SK-N-DZ (cell line): ENCODE measurements around the gene DHX40. TPM values are rescaled to one million over a fixed set of nuclear protein-coding genes. Genes with fewer than 3 reads are reported as not detected.
"Not testable (repeated sequence)": the region's sequence is repeated elsewhere in the genome, so short reads cannot be mapped to it uniquely, and the experiment has no call there.

ENCODE experiments used
- DNase-seq: peaks from one replicate; pipeline ENCODE4 v3.0.0-alpha.2; 2015; ENCODE audit warnings: low spot score
- polyA plus RNA-seq, 2 experiments: library from polyadenylated mRNA; depleted of rRNA; stranded (reverse); fragments of >200 nt; gene quantifications; 2 replicates each; pipeline ENCODE4 v1.2.3, GENCODE V29; 2014

Gene DHX40
- 117 and 131 TPM in 2 replicates for polyA plus RNA-seq (2014; cell fraction: cytosol; rRNA removed)
- polyA plus RNA-seq (2014; cell fraction: nucleus; rRNA removed): 62.9 and 76.6 TPM in 2 replicates

DNA sequence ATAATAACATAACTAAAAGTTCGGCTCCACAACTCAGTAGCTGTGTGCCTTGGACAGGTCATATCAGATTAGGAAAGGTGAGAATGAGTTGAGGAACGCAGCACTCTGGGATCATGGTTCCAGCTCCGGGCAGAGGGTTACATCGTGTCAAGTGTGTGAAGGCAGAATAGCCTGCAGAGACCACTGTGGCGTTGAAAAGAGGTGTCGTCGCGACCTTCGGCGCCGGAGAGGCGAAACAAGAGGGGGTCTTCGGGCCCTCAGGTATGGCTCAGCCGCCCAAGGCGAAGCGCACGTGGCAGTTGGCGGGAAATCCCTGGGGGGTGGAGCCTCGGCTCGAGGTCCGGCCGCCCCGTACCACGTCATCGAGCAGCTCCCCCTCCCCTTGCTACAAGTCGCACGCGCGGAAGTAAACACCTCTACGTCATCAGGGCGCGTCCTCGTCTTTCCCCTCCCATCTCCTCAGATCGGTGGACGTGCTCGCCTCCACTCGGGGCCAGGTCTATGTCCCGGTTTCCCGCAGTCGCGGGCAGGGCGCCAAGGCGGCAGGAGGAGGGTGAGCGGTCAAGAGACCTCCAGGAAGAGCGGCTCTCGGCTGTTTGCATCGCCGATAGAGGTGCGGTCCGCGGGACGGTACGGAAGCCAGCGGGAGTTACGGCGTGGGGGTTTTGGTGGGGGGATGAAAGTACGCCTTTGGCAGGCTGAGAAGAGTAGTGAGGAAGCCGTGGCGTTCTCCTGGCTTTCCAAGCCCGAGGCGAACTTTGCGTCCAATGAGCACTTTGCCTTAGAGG, at the start of gene DHX40:
Gene DHX40 (plus strand): TSS at position 440 of the 788 bp plus-strand sequence. CDS start 62 bp downstream, at position 502.
- DNase-seq: peak; percentile 96

DNA sequence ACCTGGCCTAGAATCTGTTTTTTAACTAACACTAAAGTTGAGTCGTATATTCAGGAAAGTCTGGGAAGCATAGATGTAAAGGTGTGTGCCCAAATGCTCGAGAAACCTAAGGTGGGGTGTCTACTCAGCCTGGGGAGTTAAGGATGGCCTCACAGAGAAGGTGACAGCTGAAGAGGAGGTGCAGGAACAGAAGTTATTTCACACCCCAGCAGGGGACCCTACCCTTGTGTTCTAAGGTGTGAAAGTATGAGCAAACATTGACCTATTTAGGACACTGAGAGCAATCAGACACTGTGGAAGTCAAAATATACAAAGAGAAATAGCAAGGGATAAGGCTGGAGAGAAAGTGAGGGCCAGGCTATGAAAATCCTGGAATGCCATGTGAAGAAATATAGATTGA, 49.0 kb upstream of the DHX40 start:
- DNase-seq: no peak

GRCh38 chr17:59519132-59519531, 46.3 kb upstream of the DHX40 start:
- DNase-seq: no peak

DNA sequence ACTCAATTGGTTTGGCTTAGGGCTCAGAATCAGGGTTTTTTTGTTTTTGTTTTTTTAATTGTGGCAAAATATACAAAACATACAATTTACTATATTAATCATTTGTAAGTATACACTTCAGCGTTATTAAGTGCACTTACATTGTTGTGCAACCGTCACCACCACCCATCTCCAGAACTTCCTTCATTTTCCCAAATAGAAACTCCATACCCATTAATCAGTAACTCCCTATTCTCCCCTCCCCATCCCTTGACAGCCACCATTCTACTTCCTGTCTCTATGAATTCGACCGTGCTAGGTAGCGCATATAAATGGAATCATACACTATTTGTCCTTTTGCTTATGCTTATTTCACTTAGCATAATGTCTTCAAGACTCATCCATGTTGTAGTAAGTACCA, 45.2 kb upstream of the DHX40 start:
- DNase-seq: no peak

- peak; percentile 82 for DNase-seq
Measured at GRCh38 chr17:59521465-59522126, 43.8 kb upstream of the DHX40 start.

GRCh38 chr17:59524930-59525329, 40.5 kb upstream of the DHX40 start:
- not testable (repeated sequence) for DNase-seq

DNA sequence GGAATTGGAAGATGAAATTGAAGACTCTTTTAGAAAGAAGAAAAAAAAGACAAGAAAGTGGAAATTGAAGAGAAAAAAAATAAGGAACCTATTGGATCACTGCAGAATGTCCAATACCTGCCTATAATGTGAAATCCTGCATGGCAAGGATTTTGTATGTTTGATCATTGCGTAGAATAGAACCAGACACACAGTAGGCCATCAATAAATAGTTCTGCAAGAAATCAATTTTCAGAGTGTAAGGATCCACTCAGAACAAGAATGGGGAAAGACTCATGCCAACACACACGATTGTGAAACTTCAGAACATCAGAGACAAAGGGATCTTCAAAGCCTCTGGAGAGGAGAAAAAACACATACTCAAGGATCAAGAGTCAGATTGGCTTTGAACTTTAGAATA, 39.7 kb upstream of the DHX40 start:
- DNase-seq: no peak

DNA sequence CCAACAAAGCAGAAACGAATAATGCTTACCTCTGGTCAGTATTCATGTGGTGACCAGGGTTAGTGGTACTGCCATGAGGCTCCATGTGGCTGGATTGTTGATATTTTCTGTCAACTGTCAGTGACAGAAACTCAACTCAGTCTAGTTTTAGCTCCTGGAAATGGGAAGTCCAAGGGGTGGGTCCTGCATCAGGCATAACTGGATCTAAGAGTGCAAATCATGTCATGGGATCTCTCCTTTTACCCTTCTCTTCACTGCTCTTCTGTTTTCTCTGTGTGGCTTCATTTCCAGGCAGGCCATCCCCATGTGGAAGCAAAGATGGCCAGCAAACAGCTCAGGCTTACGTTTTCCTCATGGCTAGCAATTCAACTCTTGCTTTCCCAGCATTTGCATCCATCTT, 39.0 kb upstream of the DHX40 start:
- DNase-seq: no peak

DNA sequence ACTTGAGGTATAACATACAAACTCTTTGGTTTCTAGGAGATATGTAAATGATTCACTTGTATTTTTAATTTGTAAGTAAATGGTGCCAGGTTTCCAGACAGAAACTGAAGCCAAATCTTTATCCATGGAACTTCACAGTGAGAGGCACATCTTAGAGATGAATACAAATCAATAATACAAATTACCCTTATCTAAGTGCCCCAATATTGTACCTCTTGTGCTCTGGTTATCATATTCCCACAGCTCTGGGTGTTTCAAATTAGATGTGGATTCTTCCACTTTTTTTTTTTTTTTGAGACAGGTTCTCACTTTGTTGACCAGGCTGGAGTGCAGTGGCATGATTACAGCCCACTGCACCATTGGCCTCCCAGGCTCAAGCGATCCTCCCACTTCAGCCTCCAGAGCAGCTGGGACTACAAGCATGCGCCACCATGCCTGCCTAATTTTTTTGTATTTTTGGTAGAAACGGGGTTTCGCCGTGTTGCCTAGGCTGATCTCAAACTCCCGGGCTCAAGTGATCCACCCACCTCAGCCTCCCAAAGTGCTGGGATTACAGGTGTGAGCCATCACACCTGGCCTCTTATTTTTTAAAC, 38.0 kb upstream of the DHX40 start:
- no peak for DNase-seq

GRCh38 chr17:59527931-59528330, 37.5 kb upstream of the DHX40 start:
- DNase-seq: no peak

- no peak for DNase-seq
Measured at GRCh38 chr17:59530531-59530930, 34.9 kb upstream of the DHX40 start.

- DNase-seq: no peak
Measured at GRCh38 chr17:59533694-59534093, 31.7 kb upstream of the DHX40 start.

- DNase-seq: no peak
Measured at GRCh38 chr17:59534583-59534982, 30.8 kb upstream of the DHX40 start.

GRCh38 chr17:59538195-59538909, 27.1 kb upstream of the DHX40 start:
- no peak for DNase-seq

GRCh38 chr17:59542960-59543635, 22.3 kb upstream of the DHX40 start:
- DNase-seq: no peak

- no peak for DNase-seq
Measured at GRCh38 chr17:59545942-59546341, 19.5 kb upstream of the DHX40 start.

- DNase-seq: peak; percentile 95
Measured at GRCh38 chr17:59547131-59547915, 18.1 kb upstream of the DHX40 start.

DNA sequence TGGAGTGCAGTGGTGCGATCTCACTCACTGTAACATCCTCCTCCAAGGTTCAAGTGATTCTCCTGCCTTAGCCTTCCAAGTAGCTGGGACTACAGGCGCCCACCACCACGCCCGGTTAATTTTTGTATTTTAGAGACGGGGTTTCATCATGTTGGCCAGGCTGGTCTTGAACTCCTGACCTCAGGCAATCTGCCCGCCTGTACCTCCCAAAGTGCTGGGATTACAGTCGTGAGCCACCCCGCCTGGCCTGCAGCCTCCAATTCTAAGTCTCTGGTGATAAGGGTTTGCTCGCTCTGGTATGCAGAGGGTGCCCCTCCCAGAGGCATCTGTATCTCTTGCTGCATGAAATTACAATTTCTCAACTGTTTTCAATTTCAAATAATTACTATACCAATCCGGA, 16.4 kb upstream of the DHX40 start:
- DNase-seq: not testable (repeated sequence)

- DNase-seq: no peak
Measured at GRCh38 chr17:59550703-59551102, 14.7 kb upstream of the DHX40 start.

DNA sequence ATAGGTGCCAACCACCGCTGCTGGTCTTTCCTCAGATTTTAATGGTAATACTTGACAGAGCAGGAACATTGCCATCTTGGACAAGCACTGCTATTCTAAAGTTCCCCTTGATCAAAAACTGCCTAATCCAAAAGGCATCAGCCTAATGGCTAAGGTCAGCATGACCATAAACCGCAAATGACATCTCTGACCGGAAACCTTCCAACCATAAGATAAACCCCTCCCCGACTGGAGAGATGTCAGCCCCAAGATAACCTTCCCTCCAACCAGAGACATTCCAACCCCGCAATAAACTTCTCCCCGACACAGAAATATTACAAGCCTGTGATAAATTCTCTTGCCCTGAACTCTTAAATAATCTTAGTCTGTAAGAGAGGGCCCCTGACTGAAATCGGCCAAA, 7.4 kb upstream of the DHX40 start:
- no peak for DNase-seq

DNA sequence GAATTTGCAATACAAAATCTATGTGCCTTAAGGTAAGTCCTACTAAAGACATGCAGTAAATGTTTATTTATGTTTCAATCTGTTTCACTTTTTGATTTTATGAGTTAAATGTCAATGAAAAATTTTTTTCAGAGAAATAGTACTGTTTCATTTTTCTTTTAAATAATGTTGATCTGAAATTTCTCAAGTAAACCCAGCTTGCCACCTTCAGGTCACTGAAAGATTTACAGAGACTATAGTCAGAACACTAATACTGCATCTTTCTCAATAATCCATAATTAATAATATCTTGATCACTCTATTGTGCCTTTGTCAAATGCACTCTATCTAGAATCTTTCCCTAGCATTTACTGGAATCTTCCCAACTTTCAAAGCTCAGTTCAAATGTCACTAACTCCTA, 6.5 kb upstream of the DHX40 start:
- no peak for DNase-seq
